ENCODE data around the gene SPATS2. TPM values are rescaled to one million over a fixed set of nuclear protein-coding genes. Genes with fewer than 3 reads are reported as not detected.
A peak's percentile ranks its signal among the peaks of the same experiment; 100 is the strongest.
"Not testable (repeated sequence)": the region's sequence is repeated elsewhere in the genome, so short reads cannot be mapped to it uniquely, and the experiment has no call there.

The SPATS2 gene
- total and polyA plus RNA-seq, 2 experiments from 2014 or later = 31.0 to 43.1 TPM

- Histone ChIP-seq H3K4me3 (peak overlapping the region; percentile 2), H3K27ac (peak overlapping the region; percentile 76), H3K9me3 (ENCODE audit: low read depth) (no peaks in the 10 kb centered on the region), H3K36me3 (no peaks in the 10 kb centered on the region), H3K27me3 (no peaks in the 10 kb centered on the region), H3K4me1 (ENCODE audit: low read depth) (peaks cover 17% of the 10 kb centered on the region)
- peak; percentile 55 for TF ChIP-seq CTCF (IDR thresholded peaks at IDR 0.05; ENCODE audit: low read depth, low read length)
- DNase-seq (ENCODE audit: low read depth in 1 of 2, low spot score in 1 of 2) = peak; percentile 55 to 69
Measured at GRCh38 chr12:49369411-49370145, 2.3 kb downstream of the SPATS2 start.

- no peak for TF ChIP-seq CTCF (IDR thresholded peaks at IDR 0.05; ENCODE audit: low read depth, low read length)
- no peaks in the 10 kb centered on the region for H3K27me3 ChIP-seq
- no peak overlapping the region for H3K4me3 ChIP-seq
- no peak overlapping the region for H3K27ac ChIP-seq
- H3K36me3 ChIP-seq = no peaks in the 10 kb centered on the region
- peaks cover 17% of the 10 kb centered on the region for H3K4me1 ChIP-seq (ENCODE audit: low read depth)
- no peak for DNase-seq (ENCODE audit: low read depth in 1 of 2, low spot score in 1 of 2)
- no peaks in the 10 kb centered on the region for H3K9me3 ChIP-seq (ENCODE audit: low read depth)
Measured at GRCh38 chr12:49370539-49370938, 3.3 kb downstream of the SPATS2 start.

- no peak for TF ChIP-seq CTCF (IDR thresholded peaks at IDR 0.05; ENCODE audit: low read depth, low read length)
- Histone ChIP-seq H3K36me3 (no peaks in the 10 kb centered on the region), H3K9me3 (ENCODE audit: low read depth) (no peaks in the 10 kb centered on the region), H3K4me1 (ENCODE audit: low read depth) (no peaks in the 10 kb centered on the region), H3K27me3 (no peaks in the 10 kb centered on the region), H3K27ac (no peak overlapping the region), H3K4me3 (no peak overlapping the region)
- DNase-seq (ENCODE audit: low read depth in 1 of 2, low spot score in 1 of 2) = no peak
Measured at GRCh38 chr12:49375406-49375805, 8.1 kb downstream of the SPATS2 start.

- H3K27ac ChIP-seq = no peak overlapping the region
- no peak for DNase-seq (ENCODE audit: low read depth in 1 of 2, low spot score in 1 of 2)
- H3K4me3 ChIP-seq = no peak overlapping the region
- TF ChIP-seq CTCF (IDR thresholded peaks at IDR 0.05; ENCODE audit: low read depth, low read length) = no peak
- H3K4me1 ChIP-seq (ENCODE audit: low read depth) = no peaks in the 10 kb centered on the region
- no peaks in the 10 kb centered on the region for H3K27me3 ChIP-seq
- H3K9me3 ChIP-seq (ENCODE audit: low read depth) = no peaks in the 10 kb centered on the region
- H3K36me3 ChIP-seq = no peaks in the 10 kb centered on the region
Measured at GRCh38 chr12:49377386-49377785, 10.1 kb downstream of the SPATS2 start.

- H3K4me1 ChIP-seq (ENCODE audit: low read depth); DNase-seq (ENCODE audit: low read depth in 1 of 2, low spot score in 1 of 2); H3K36me3 ChIP-seq; H3K27ac ChIP-seq; H3K4me3 ChIP-seq; H3K9me3 ChIP-seq (ENCODE audit: low read depth); H3K27me3 ChIP-seq: not testable (repeated sequence)
Measured at GRCh38 chr12:49380184-49380583, 12.9 kb downstream of the SPATS2 start.

- DNase-seq (ENCODE audit: low read depth in 1 of 2, low spot score in 1 of 2) = peak in 1 of 2 donors; percentile 11
- TF ChIP-seq CTCF (IDR thresholded peaks at IDR 0.05; ENCODE audit: low read depth, low read length) = no peak
- H3K27me3 ChIP-seq = no peaks in the 10 kb centered on the region
- H3K4me3 ChIP-seq = no peak overlapping the region
- no peaks in the 10 kb centered on the region for H3K9me3 ChIP-seq (ENCODE audit: low read depth)
- H3K36me3 ChIP-seq = no peaks in the 10 kb centered on the region
- H3K4me1 ChIP-seq (ENCODE audit: low read depth) = no peaks in the 10 kb centered on the region
- no peak overlapping the region for H3K27ac ChIP-seq
Measured at GRCh38 chr12:49388682-49389386, 21.6 kb downstream of the SPATS2 start.
